Activated CD8-positive, alpha-beta memory T cell treated with anti-CD3 and anti-CD28 coated beads, Interleukin-2, amount 50 U/mL, for 1 hour (primary cell): ENCODE data around the gene DDRGK1.

Experiments
- DNase-seq: peaks from one replicate; pipeline ENCODE4 v3.0.0-alpha.2; 2020; ENCODE audit errors: extremely low read depth

Gene DDRGK1

DNA sequence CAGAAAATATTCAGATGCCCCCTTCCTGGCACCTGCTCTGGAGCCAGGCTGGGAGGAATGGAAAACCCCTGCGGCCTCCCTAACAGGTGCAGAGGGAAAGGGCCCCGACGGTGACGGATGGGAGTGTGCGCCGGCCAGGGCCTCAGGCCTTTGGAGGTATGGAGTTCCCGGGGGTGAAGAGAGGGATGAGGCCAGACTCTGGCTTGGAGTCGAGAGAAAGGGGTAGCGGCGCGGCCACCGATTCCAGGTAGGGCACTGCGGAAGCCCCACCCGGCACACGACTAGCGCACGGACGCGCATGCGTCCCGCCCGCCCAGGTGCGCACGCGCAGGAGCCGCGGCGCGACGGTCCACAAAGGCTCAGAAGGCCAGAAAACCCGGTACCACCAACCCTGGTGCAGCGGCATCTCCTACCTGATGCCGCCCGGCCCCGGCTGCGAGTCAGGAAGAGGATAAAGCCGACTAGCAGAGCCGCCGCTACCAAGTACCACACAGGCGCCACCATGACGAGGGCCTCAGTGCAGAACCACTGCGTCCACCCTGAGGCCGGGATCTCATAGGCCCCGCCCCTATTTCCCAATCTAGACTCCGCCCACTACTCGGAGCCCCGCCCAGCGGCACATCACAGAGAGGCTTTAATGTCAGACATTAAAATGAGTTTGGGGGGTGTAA lies at the start of gene DDRGK1:
TSS of gene DDRGK1 (minus strand) at position 559 of the 671 bp plus-strand sequence. CDS start at position 504, 55 bp downstream.
- peak; percentile 69 for DNase-seq

- DNase-seq: no peak
Measured at GRCh38 chr20:3251806-3252205, 47.3 kb upstream of the DDRGK1 start.

- DNase-seq: no peak
Measured at GRCh38 chr20:3250091-3250504, 45.6 kb upstream of the DDRGK1 start.

GRCh38 chr20:3248993-3249347 lies 44.5 kb upstream of the DDRGK1 start:
- no peak for DNase-seq

GRCh38 chr20:3248167-3248992 lies 43.9 kb upstream of the DDRGK1 start:
- no peak for DNase-seq

DNA sequence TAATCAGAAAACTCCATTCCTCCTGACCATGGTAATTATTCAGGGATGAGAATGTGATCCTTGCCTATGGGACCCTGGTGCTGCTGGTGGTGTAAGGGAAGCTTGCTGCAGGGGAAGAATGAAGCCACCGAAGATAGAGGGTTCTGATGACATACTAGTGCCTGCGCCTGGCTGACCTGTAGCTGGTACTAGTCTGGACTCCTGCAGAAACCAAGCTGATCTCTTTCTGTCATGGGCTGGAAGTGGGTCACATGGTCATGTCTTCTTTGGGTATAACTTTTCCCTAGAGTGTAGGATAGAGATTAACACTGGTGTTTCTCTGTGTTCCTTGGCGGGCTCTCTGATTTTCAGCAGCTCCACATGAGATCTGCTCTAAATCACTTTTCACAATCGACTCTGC lies 43.2 kb upstream of the DDRGK1 start:
- no peak for DNase-seq

- no peak for DNase-seq
Measured at GRCh38 chr20:3246682-3247081, 42.2 kb upstream of the DDRGK1 start.

- DNase-seq: no peak
Measured at GRCh38 chr20:3245711-3246110, 41.2 kb upstream of the DDRGK1 start.

GRCh38 chr20:3245156-3245555 lies 40.7 kb upstream of the DDRGK1 start:
- DNase-seq: no peak

GRCh38 chr20:3244613-3245012 lies 40.1 kb upstream of the DDRGK1 start:
- no peak for DNase-seq

- DNase-seq: no peak
Measured at GRCh38 chr20:3243718-3244358, 39.4 kb upstream of the DDRGK1 start.

- no peak for DNase-seq
Measured at GRCh38 chr20:3242172-3242692, 37.8 kb upstream of the DDRGK1 start.

GRCh38 chr20:3240776-3241363 lies 36.4 kb upstream of the DDRGK1 start:
- no peak for DNase-seq

GRCh38 chr20:3239867-3240775 lies 35.6 kb upstream of the DDRGK1 start:
- DNase-seq: no peak

- DNase-seq: no peak
Measured at GRCh38 chr20:3239026-3239866, 34.8 kb upstream of the DDRGK1 start, which contains the start of gene SLC4A11. Gene SLC4A11, minus strand, starts transcription at chr20:3239190. Its CDS starts 53 bp downstream, at chr20:3239137.

- no peak for DNase-seq
Measured at GRCh38 chr20:3238616-3239025, 34.1 kb upstream of the DDRGK1 start.

GRCh38 chr20:3237958-3238615 lies 33.6 kb upstream of the DDRGK1 start:
- DNase-seq: no peak

DNA sequence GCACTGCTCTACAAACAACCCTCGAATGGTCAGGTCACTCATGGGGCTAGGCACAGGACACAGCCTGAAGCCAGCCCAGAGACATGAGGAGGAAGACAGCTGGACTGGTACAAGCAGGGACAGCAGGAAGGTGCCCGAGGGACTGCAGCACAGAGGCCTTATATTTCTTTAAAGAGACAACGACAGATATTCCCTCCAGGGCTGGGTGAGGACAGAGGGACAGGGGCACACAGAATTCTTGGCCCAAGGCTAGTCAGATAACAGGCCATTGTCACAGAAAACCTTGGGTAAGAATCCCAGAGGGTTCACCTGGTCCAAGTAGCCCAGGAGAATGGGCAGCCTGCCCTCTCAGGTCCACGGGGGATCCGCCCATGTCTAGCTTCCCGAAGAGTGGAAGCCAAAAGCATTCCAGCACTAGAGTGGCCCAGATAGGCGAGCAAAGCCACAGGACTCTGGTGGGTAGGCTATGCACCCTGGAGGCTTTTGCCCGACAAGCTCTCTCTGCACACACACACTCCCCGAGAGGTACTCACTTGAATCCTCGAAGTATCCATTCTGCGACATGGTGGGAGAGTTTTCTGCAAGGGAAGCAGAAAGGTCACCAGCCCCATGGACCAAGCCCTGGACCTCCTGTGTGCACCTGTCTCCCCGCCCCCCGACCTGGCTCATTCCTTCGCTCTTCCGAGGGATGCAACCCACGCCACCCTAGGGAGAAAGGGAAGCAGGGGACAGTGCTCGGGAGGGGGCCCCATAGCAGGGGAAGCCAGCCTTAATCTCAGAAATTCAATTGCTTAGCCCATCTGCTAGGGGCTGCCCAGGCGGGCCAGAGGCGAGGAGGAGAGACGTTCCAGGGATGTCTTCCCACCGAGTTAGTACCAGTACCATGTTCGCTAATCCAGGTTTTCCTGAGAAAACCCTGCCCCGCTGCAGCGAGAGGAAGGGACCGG lies 32.8 kb upstream of the DDRGK1 start:
- no peak for DNase-seq
